ENCODE results near the gene SUN1. TPM values are rescaled to one million over a fixed set of nuclear protein-coding genes. Genes with fewer than 3 reads are reported as not detected.

SUN1 gene
- total and polyA plus RNA-seq, 9 of the 15 experiments (the other 6 are each of a cell fraction or from before 2014, with no cell fraction given): 36.8 to 132 (median 62.3) TPM

DNA sequence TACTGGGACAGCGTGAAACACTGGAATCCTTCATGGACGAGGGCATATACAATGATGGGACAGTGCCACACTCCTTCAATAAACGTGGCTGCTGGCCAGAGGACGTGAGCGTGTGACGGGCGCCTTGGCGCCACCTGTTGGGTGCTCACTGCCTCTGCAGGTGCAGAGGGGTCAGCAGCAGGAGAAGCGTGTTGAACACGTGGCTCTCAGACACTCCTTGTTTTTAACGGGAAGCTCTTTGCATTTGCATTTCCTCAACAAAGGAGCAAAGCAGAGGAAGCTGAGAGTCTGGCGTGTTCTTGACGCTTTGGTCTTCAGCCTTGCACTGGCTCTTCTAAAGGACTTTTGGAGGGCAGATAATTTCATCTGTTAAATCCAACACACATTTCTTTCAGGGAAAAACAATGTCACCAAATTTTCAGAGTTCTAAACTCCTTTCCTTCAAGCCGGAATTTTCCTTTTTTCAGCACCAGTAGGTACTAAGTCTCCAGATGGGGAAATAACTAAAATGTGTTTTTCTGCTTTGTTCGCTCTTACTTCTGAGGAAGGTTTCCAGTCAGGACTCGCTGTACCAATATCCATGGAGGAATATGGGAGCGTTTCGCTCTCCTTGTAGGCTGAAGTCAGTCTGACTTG is 41.2 kb downstream of the SUN1 start (continued):
- TF ChIP-seq, protein P1, sequence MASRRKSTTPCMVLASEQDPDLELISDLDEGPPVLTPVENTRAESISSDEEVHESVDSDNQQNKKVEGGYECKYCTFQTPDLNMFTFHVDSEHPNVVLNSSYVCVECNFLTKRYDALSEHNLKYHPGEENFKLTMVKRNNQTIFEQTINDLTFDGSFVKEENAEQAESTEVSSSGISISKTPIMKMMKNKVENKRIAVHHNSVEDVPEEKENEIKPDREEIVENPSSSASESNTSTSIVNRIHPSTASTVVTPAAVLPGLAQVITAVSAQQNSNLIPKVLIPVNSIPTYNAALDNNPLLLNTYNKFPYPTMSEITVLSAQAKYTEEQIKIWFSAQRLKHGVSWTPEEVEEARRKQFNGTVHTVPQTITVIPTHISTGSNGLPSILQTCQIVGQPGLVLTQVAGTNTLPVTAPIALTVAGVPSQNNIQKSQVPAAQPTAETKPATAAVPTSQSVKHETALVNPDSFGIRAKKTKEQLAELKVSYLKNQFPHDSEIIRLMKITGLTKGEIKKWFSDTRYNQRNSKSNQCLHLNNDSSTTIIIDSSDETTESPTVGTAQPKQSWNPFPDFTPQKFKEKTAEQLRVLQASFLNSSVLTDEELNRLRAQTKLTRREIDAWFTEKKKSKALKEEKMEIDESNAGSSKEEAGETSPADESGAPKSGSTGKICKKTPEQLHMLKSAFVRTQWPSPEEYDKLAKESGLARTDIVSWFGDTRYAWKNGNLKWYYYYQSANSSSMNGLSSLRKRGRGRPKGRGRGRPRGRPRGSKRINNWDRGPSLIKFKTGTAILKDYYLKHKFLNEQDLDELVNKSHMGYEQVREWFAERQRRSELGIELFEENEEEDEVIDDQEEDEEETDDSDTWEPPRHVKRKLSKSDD (conservative IDR thresholded peaks at IDR 0.05; ENCODE audit: low read length): 0 out of 2 replicates have a peak, but pooled peaks have one; percentile 40
- peak; percentile 80; the same call in 1 of the 2 replicates for TF ChIP-seq KAT7 (CRISPR knock-in tag; IDR thresholded peaks at IDR 0.05; ENCODE audit: borderline replicate concordance)
- 0 out of 2 replicates have a peak, but pooled peaks have one; percentile 79 for TF ChIP-seq ZNF124 (CRISPR knock-in tag; IDR thresholded peaks at IDR 0.05)
- TF ChIP-seq, protein P2, sequence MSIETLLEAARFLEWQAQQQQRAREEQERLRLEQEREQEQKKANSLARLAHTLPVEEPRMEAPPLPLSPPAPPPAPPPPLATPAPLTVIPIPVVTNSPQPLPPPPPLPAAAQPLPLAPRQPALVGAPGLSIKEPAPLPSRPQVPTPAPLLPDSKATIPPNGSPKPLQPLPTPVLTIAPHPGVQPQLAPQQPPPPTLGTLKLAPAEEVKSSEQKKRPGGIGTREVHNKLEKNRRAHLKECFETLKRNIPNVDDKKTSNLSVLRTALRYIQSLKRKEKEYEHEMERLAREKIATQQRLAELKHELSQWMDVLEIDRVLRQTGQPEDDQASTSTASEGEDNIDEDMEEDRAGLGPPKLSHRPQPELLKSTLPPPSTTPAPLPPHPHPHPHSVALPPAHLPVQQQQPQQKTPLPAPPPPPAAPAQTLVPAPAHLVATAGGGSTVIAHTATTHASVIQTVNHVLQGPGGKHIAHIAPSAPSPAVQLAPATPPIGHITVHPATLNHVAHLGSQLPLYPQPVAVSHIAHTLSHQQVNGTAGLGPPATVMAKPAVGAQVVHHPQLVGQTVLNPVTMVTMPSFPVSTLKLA (conservative IDR thresholded peaks at IDR 0.05): peak; percentile 98 to 99
- TF ChIP-seq, protein P3, sequence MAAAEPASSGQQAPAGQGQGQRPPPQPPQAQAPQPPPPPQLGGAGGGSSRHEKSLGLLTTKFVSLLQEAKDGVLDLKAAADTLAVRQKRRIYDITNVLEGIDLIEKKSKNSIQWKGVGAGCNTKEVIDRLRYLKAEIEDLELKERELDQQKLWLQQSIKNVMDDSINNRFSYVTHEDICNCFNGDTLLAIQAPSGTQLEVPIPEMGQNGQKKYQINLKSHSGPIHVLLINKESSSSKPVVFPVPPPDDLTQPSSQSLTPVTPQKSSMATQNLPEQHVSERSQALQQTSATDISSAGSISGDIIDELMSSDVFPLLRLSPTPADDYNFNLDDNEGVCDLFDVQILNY (CRISPR knock-in tag; IDR thresholded peaks at IDR 0.05): peak; percentile 99
- peak; percentile 56 for TF ChIP-seq ADNP (tag; IDR thresholded peaks at IDR 0.05)
- peak; percentile 42; the same call in 1 of the 2 replicates for TF ChIP-seq ATF7 (IDR thresholded peaks at IDR 0.05)
- peak; percentile 98 for TF ChIP-seq ARID4B (CRISPR knock-in tag; IDR thresholded peaks at IDR 0.05)
- TF ChIP-seq ZNF134 (CRISPR knock-in tag; conservative IDR thresholded peaks at IDR 0.05): no peak
- peak; percentile 69 for TF ChIP-seq TEAD4 (IDR thresholded peaks at IDR 0.05; ENCODE audit: low read length)
- peak; percentile 99 for TF ChIP-seq TEAD4 (CRISPR knock-in tag; IDR thresholded peaks at IDR 0.05; ENCODE audit: borderline replicate concordance)
- TF ChIP-seq CBX3 (IDR thresholded peaks at IDR 0.05; ENCODE audit: borderline replicate concordance in 1 of 2, low read length in 2 of 2): peak in 1 of 2 experiments; percentile 97; a peak in 2 of 3 replicates
- TF ChIP-seq RCOR1 (IDR thresholded peaks at IDR 0.05; ENCODE audit: borderline replicate concordance in 1 of 2, low read depth in 2 of 2, low read length in 2 of 2): peak in 1 of 2 experiments; percentile 80; a peak in 2 of 4 replicates
- TF ChIP-seq XRCC5 (IDR thresholded peaks at IDR 0.05; ENCODE audit: low read depth, low read length): peak; percentile 79; the same call in 1 of the 2 replicates
- TF ChIP-seq ZNF354B (CRISPR knock-in tag; IDR thresholded peaks at IDR 0.05): no peak
- no peak for TF ChIP-seq BDP1 (IDR thresholded peaks at IDR 0.05; ENCODE audit: insufficient read depth, insufficient read length)
- TF ChIP-seq BHLHE40 (IDR thresholded peaks at IDR 0.05; ENCODE audit: low read length): peak; percentile 91
- TF ChIP-seq GABPB1 (CRISPR knock-in tag; IDR thresholded peaks at IDR 0.05): peak; percentile 82
